K562 (cell line): Measurements from ENCODE around the gene METTL25B. TPM values are rescaled to one million over a fixed set of nuclear protein-coding genes. Genes with fewer than 3 reads are reported as not detected.

Experiments
- ATAC-seq: fragments of 200-7000 bp; cut with Tn5 transposase; 3 replicates; pipeline ENCODE4 v1.9.1; 2020; ENCODE audit warnings: moderate library complexity
- BruUV-seq: library from RNA; stranded (reverse); fragments of 400-500 nt; replicated peaks from 2 replicates; lab custom pipeline; 2021; lab: Mats Ljungman, UMichigan
- CTCF ChIA-PET: fragments of 300-600 bp; formaldehyde crosslinking; extraction: SDS; loops from one replicate; lab custom pipeline; 2021; ENCODE audit warnings: low intra/inter-chr PET ratio; lab: Yijun Ruan, JAX
- POLR2A ChIA-PET: fragments of 300-600, 350-650 bp; sonication (Branson Sonifier 250); formaldehyde crosslinking; extraction: SDS; loops from one replicate; lab custom pipeline; 2021; ENCODE audit warnings: antibody characterized with exemption, inconsistent platforms; lab: Yijun Ruan, JAX
- DNase-seq, 4 experiments: peaks; one replicate each; pipeline versions ENCODE4 v3.0.0 to v3.0.0-alpha.2; 2011 to 2018; ENCODE audit warnings: low spot score in 3 of 4, mixed read lengths in 3 of 4; ENCODE audit errors: extremely low read depth in 1 of 4
- FAIRE-seq: peaks from 2 replicates; lab custom pipeline; 2011; peaks lifted over from hg19 to GRCh38; lab: Jason Lieb, UNC
- H2AFZ ChIP-seq: 2 replicates; pipeline ENCODE4 v1.6.0; 2011; ENCODE audit warnings: low read depth, low read length, control low read depth, inconsistent platforms
- H3K27ac ChIP-seq: fragments of 200-600 bp; 3 replicates; pipeline ENCODE4 v1.8.0; 2011; ENCODE audit warnings: low read depth, mild to moderate bottlenecking, control low read depth, inconsistent platforms, low read length, moderate library complexity, mixed read lengths; ENCODE audit errors: extremely low read depth
- H3K27me3 ChIP-seq, 2 experiments: fragments of 300-600 bp in 1 of 2; 2 replicates in 1 of 2; 3 replicates in 1 of 2; pipeline versions ENCODE4 v1.6.0 to v1.8.0; 2011; ENCODE audit warnings: inconsistent platforms in 2 of 2, low read length in 2 of 2, mild to moderate bottlenecking in 1 of 2, mixed read lengths in 1 of 2, moderate library complexity in 1 of 2; ENCODE audit not compliant: control insufficient read depth in 2 of 2, insufficient read depth in 2 of 2
- H3K36me3 ChIP-seq: fragments of 300-600 bp; 3 replicates; pipeline ENCODE4 v1.8.0; 2011; ENCODE audit warnings: mild to moderate bottlenecking, low read length, inconsistent platforms; ENCODE audit not compliant: control insufficient read depth, insufficient read depth
- H3K4me1 ChIP-seq, 2 experiments: fragments of 200-600 bp in 1 of 2; replicated peaks in 1 of 2; 2 replicates in 1 of 2; 3 replicates in 1 of 2; pipeline versions ENCODE4 v1.5.1 to v1.8.0; 2011; ENCODE audit warnings: inconsistent platforms in 2 of 2, low read length in 2 of 2, mild to moderate bottlenecking in 1 of 2, mixed read lengths in 1 of 2, moderate library complexity in 1 of 2; ENCODE audit not compliant: control insufficient read depth in 2 of 2, insufficient read depth in 2 of 2
- H3K4me2 ChIP-seq: 2 replicates; pipeline ENCODE4 v1.6.1; 2011; ENCODE audit warnings: low read length, control low read depth, inconsistent platforms, mixed read lengths; ENCODE audit not compliant: insufficient read depth
- H3K4me3 ChIP-seq: fragments of 200-600 bp; sonication (generic), shearing (Covaris generic); 2 replicates; pipeline ENCODE4 v1.5.1; 2016; ENCODE audit warnings: control low read depth, inconsistent platforms
- H3K79me2 ChIP-seq: fragments of 200-600 bp; 3 replicates; pipeline ENCODE4 v1.8.0; 2011; ENCODE audit warnings: low read length, inconsistent platforms; ENCODE audit not compliant: control insufficient read depth, insufficient read depth
- H3K9ac ChIP-seq, 2 experiments: 2 replicates each; pipeline versions ENCODE4 v1.6.0 to v1.6.1; 2011; ENCODE audit warnings: low read depth in 2 of 2, low read length in 2 of 2, control low read depth in 1 of 2, inconsistent platforms in 1 of 2, mild to moderate bottlenecking in 1 of 2, mixed read lengths in 1 of 2; ENCODE audit not compliant: insufficient read depth in 1 of 2
- H3K9me1 ChIP-seq: one replicate; pipeline ENCODE4 v1.6.0; 2011; ENCODE audit warnings: inconsistent platforms, mild to moderate bottlenecking, low read length, moderate library complexity; ENCODE audit not compliant: control insufficient read depth, insufficient read depth
- H3K9me3 ChIP-seq: replicated peaks from 2 replicates; pipeline ENCODE4 v1.5.1; 2011; ENCODE audit warnings: low read depth, low read length, inconsistent platforms; ENCODE audit not compliant: control insufficient read depth, insufficient read depth
- H4K20me1 ChIP-seq: replicated peaks from 2 replicates; pipeline ENCODE4 v1.6.1; 2011; ENCODE audit warnings: low read length, inconsistent platforms, mixed read lengths; ENCODE audit not compliant: control insufficient read depth, insufficient read depth
- ARHGAP35 ChIP-seq: fragments of 450-650 bp; IDR thresholded peaks from 2 replicates; pipeline ENCODE4 v1.6.1; 2018; ENCODE audit not compliant: partially characterized antibody
- ASH1L ChIP-seq: fragments of 450-650 bp; IDR thresholded peaks from 2 replicates; pipeline ENCODE4 v1.6.1; 2018; ENCODE audit warnings: borderline replicate concordance, mild to moderate bottlenecking, low read depth; ENCODE audit not compliant: partially characterized antibody
- BRF2 ChIP-seq: IDR thresholded peaks from 3 replicates; pipeline ENCODE4 v1.6.1; 2011; ENCODE audit warnings: borderline replicate concordance, mild to moderate bottlenecking; ENCODE audit not compliant: insufficient read length, insufficient read depth
- DEAF1 ChIP-seq: fragments of 450-650 bp; formaldehyde crosslinking; IDR thresholded peaks from 2 replicates; pipeline ENCODE4 v1.4.0; 2020; ENCODE audit warnings: mild to moderate bottlenecking, moderate library complexity
- E2F8 ChIP-seq: fragments of 450-650 bp; IDR thresholded peaks from 2 replicates; pipeline ENCODE4 v1.7.1; 2018; ENCODE audit warnings: mild to moderate bottlenecking, low read depth; ENCODE audit not compliant: partially characterized antibody
- ETV1 ChIP-seq: fragments of 450-650 bp; conservative IDR thresholded peaks from 2 replicates; pipeline ENCODE4 v1.6.1; 2016; ENCODE audit warnings: missing genetic modification characterization, control low read depth, low read depth, missing compliant biosample characterization
- HDAC6 ChIP-seq: IDR thresholded peaks from 2 replicates; pipeline ENCODE4 v1.6.1; 2012; ENCODE audit warnings: low read depth, mild to moderate bottlenecking, control low read depth, inconsistent platforms, low read length, moderate library complexity
- MCM2 ChIP-seq: fragments of 450-650 bp; IDR thresholded peaks from 2 replicates; pipeline ENCODE4 v1.6.1; 2017; ENCODE audit warnings: low read depth, mild to moderate bottlenecking
- MEF2D ChIP-seq: conservative IDR thresholded peaks from 2 replicates; pipeline ENCODE4 v1.6.1; 2016; ENCODE audit warnings: low read depth, missing genetic modification characterization, missing compliant biosample characterization
- ZNF140 ChIP-seq: fragments of 250-450 bp; sonication (Bioruptor Pico); IDR thresholded peaks from 2 replicates; pipeline ENCODE4 v1.8.0; 2021; ENCODE audit warnings: moderate library complexity, mild to moderate bottlenecking, inconsistent platforms
- ZNF431 ChIP-seq: sonication (generic); formaldehyde crosslinking; IDR thresholded peaks from 2 replicates; pipeline ENCODE4 v1.8.0; 2022; ENCODE audit warnings: mild to moderate bottlenecking, missing genetic modification reagents
- ZNF444 ChIP-seq: fragments of 250-450 bp; sonication (Bioruptor Pico); IDR thresholded peaks from 2 replicates; pipeline ENCODE4 v1.4.0; 2020; ENCODE audit warnings: mild to moderate bottlenecking, moderate library complexity
- ZNF561 ChIP-seq: fragments of 450-650 bp; formaldehyde crosslinking; conservative IDR thresholded peaks from 2 replicates; pipeline ENCODE4 v1.4.0; 2020; ENCODE audit warnings: mild to moderate bottlenecking, moderate library complexity
- WGBS: fragments of 100-300 bp; shearing (Covaris generic); methylation state at CpG from one replicate; pipeline ENCODE4 v1.1.6; 2016; ENCODE audit warnings: low coverage, mixed read lengths; ENCODE audit not compliant: insufficient coverage; ENCODE audit errors: missing lambda C conversion rate; 5-methylcytosine and 5-hydroxymethylcytosine counted together
- in situ Hi-C: fragments of 300-500 bp; cut with MboI; formaldehyde crosslinking; loops from 4 replicates; pipeline ENCODE4 v1.15.0; 2018; ENCODE audit warnings: inconsistent platforms, mixed read lengths
- intact Hi-C: fragments of 100-400 bp; cut with micrococcal nuclease; formaldehyde crosslinking; loops from 2 replicates; pipeline ENCODE4 v1.14.2; 2022
- polyA plus RNA-seq, 8 experiments: library from polyadenylated mRNA; depleted of rRNA in 4 of 8; stranded (reverse) in 5 of 8; unstranded in 3 of 8; fragments of >200 nt; fragmentation: Nextera tagmentation in 2 of 8; fragmentation: Illumina TruSeq in 1 of 8; extraction: Ambion mirVana in 2 of 8; extraction: Trizol in 1 of 8; gene quantifications; 2 replicates each; pipeline versions ENCODE4 v1.2.1 to v1.2.3, GENCODE V29; 2011 to 2014; ENCODE audit warnings: inconsistent platforms in 1 of 8, missing spikeins in 1 of 8
- total RNA-seq, 7 experiments: library from RNA; depleted of rRNA in 6 of 7; stranded (reverse); fragments of >200 nt in 6 of 7; fragmentation: Illumina TruSeq in 2 of 7; extraction: Trizol in 2 of 7; gene quantifications; 2 replicates each; pipeline versions ENCODE4 v1.2.1 to v1.2.3, GENCODE V29; 2011 to 2021; ENCODE audit warnings: low replicate concordance in 1 of 7

The METTL25B gene
- total and polyA plus RNA-seq, 9 of the 15 experiments (the other 6 are each of a cell fraction or from before 2014, with no cell fraction given), result 7.7 to 48.3 (median 33.1) TPM

- no peak for TF ChIP-seq BRF2
- TF ChIP-seq ZNF431 (CRISPR knock-in tag), result no peak
- no peak for TF ChIP-seq ARHGAP35
Measured at GRCh38 chr1:156681196-156681960, 46.9 kb upstream of the METTL25B start (continued).

- WGBS, result 14% methylated on average over 4 of the region's 5 CpGs
- intact Hi-C loops, result no loop called here
- Histone ChIP-seq H3K4me3 (no peak overlapping the region), H3K4me1 (peaks cover 3 to 7% of the 10 kb centered on the region in 2 experiments), H3K36me3 (no peaks in the 10 kb centered on the region), H3K4me2 (no peak overlapping the region), H3K79me2 (no peaks in the 10 kb centered on the region), H3K9ac (no peak overlapping the region), H2AFZ (no peak overlapping the region), H3K9me1 (no peaks in the 10 kb centered on the region), H3K9me3 (no peaks in the 10 kb centered on the region), H4K20me1 (no peaks in the 10 kb centered on the region), H3K27ac (no peak overlapping the region), H3K27me3 (peaks cover 6 to 11% of the 10 kb centered on the region in 2 experiments; a peak in 4 of 5 replicates)
- no peak for DNase-seq
- ATAC-seq, result no peak
- ChIA-PET POLR2A (interaction anchor here (0.6 to 1.3 kb wide), 3 partner anchors 17 to 45 kb away, joined by 3 to 7 read pairs (median 4); partner anchors contain the start of gene METTL25B), CTCF (interaction anchor here (1.2 kb wide), 1 partner anchor 43 kb away, joined by 4 read pairs; no protein-coding TSS in a partner anchor)
- no TSS peak for BruUV-seq
- in situ Hi-C loops, result no loop called here
- FAIRE-seq, result no peak
- TF ChIP-seq HDAC6 (no peak), ZNF444 (CRISPR knock-in tag) (no peak), MCM2 (no peak), ZNF561 (CRISPR knock-in tag) (no peak), E2F8 (no peak), ETV1 (tag) (no peak), MEF2D (tag) (no peak), ZNF140 (CRISPR knock-in tag) (no peak), ASH1L (no peak), DEAF1 (CRISPR knock-in tag) (no peak)
Measured at GRCh38 chr1:156682166-156682890, 45.9 kb upstream of the METTL25B start.
